Osteoblast (primary cell): ENCODE measurements around the gene EBLN1. TPM values are rescaled to one million over a fixed set of nuclear protein-coding genes. Genes with fewer than 3 reads are reported as not detected.

Source experiments
- DNase-seq: peaks from one replicate; pipeline ENCODE4 v3.0.0; 2011; ENCODE audit warnings: low spot score, mixed read lengths; ENCODE audit not compliant: insufficient read length; ENCODE audit errors: missing footprints
- H2AFZ ChIP-seq: 2 replicates; pipeline ENCODE4 v1.6.0; 2011; ENCODE audit warnings: mild to moderate bottlenecking, low read length
- H3K27ac ChIP-seq: 2 replicates; pipeline ENCODE4 v1.5.1; 2011; ENCODE audit warnings: mild to moderate bottlenecking, low read depth, low read length, moderate library complexity
- H3K27me3 ChIP-seq: 2 replicates; pipeline ENCODE4 v1.6.0; 2012; ENCODE audit warnings: mild to moderate bottlenecking, control low read depth, inconsistent platforms, low read length, moderate library complexity; ENCODE audit not compliant: insufficient read depth
- H3K36me3 ChIP-seq: 2 replicates; pipeline ENCODE4 v1.5.1; 2011; ENCODE audit warnings: mild to moderate bottlenecking, low read length, control low read depth, moderate library complexity; ENCODE audit not compliant: insufficient read depth
- H3K4me1 ChIP-seq: 2 replicates; pipeline ENCODE4 v1.5.1; 2011; ENCODE audit warnings: mild to moderate bottlenecking, low read length, control low read depth, moderate library complexity; ENCODE audit not compliant: insufficient read depth
- H3K4me2 ChIP-seq: 2 replicates; pipeline ENCODE4 v1.6.0; 2011; ENCODE audit warnings: mild to moderate bottlenecking, low read length; ENCODE audit not compliant: insufficient read depth
- H3K4me3 ChIP-seq: fragments of 200-600 bp; sonication (generic); 3 replicates; pipeline ENCODE4 v1.5.1; 2012; ENCODE audit warnings: mild to moderate bottlenecking, low read length, inconsistent platforms; ENCODE audit not compliant: insufficient read depth
- H3K79me2 ChIP-seq: 2 replicates; pipeline ENCODE4 v1.6.0; 2012; ENCODE audit warnings: mild to moderate bottlenecking, low read length, control low read depth, inconsistent platforms; ENCODE audit not compliant: insufficient read depth
- H3K9me3 ChIP-seq: 2 replicates; pipeline ENCODE4 v1.5.1; 2011; ENCODE audit warnings: low read depth, low read length, control low read depth
- H4K20me1 ChIP-seq: 2 replicates; pipeline ENCODE4 v1.6.0; 2012; ENCODE audit warnings: mild to moderate bottlenecking, low read length, control low read depth; ENCODE audit not compliant: insufficient read depth
- CTCF ChIP-seq: IDR thresholded peaks from 2 replicates; pipeline ENCODE4 v1.5.1; 2011; ENCODE audit warnings: mild to moderate bottlenecking, low read depth, low read length, moderate library complexity; ENCODE audit errors: extremely low read depth
- total RNA-seq: library from RNA; depleted of rRNA; stranded (reverse); fragments of >200 nt; gene quantifications from 2 replicates; pipeline ENCODE4 v1.2.3, GENCODE V29; 2012

EBLN1 gene
- total RNA-seq, 1 donor, result not detected

- no peak for TF ChIP-seq CTCF
- H3K27ac ChIP-seq, result peak overlapping the region; percentile 92
- peak; percentile 96 for DNase-seq
- H3K27me3 ChIP-seq, result no peaks in the 10 kb centered on the region
- H3K79me2 ChIP-seq, result peaks cover 5% of the 10 kb centered on the region
- peak overlapping the region; percentile 83 for H3K4me3 ChIP-seq
- no peaks in the 10 kb centered on the region for H3K9me3 ChIP-seq
- no peaks in the 10 kb centered on the region for H3K36me3 ChIP-seq
- peak overlapping the region; percentile 93 for H2AFZ ChIP-seq
- H3K4me2 ChIP-seq, result peak overlapping the region; percentile 97
- H3K4me1 ChIP-seq, result peaks cover 13% of the 10 kb centered on the region
- H4K20me1 ChIP-seq, result no peaks in the 10 kb centered on the region
Measured at GRCh38 chr10:22251751-22252223, 34.0 kb upstream of the EBLN1 start.

- peaks cover 5% of the 10 kb centered on the region for H3K79me2 ChIP-seq
- H2AFZ ChIP-seq, result peak overlapping the region; percentile 93
- peak overlapping the region; percentile 83 for H3K4me3 ChIP-seq
- H3K4me1 ChIP-seq, result peaks cover 20% of the 10 kb centered on the region
- H3K27me3 ChIP-seq, result no peaks in the 10 kb centered on the region
- no peaks in the 10 kb centered on the region for H3K9me3 ChIP-seq
- peak overlapping the region; percentile 92 for H3K27ac ChIP-seq
- peak; percentile 50 for DNase-seq
- no peaks in the 10 kb centered on the region for H3K36me3 ChIP-seq
- no peak for TF ChIP-seq CTCF
- peak overlapping the region; percentile 97 for H3K4me2 ChIP-seq
- H4K20me1 ChIP-seq, result no peaks in the 10 kb centered on the region
Measured at GRCh38 chr10:22250897-22251660, 33.3 kb upstream of the EBLN1 start.

GRCh38 chr10:22247636-22248035 is 29.8 kb upstream of the EBLN1 start:
- DNase-seq, result no peak
- Histone ChIP-seq H3K27ac (peak overlapping the region; percentile 81), H2AFZ (peak overlapping the region; percentile 71), H3K36me3 (no peaks in the 10 kb centered on the region), H3K79me2 (peaks cover 5% of the 10 kb centered on the region), H4K20me1 (no peaks in the 10 kb centered on the region), H3K9me3 (no peaks in the 10 kb centered on the region), H3K4me1 (peaks cover 29% of the 10 kb centered on the region), H3K4me2 (peak overlapping the region; percentile 21), H3K27me3 (no peaks in the 10 kb centered on the region), H3K4me3 (no peak overlapping the region)
- TF ChIP-seq CTCF, result no peak

- H3K4me3 ChIP-seq, result no peak overlapping the region
- H3K36me3 ChIP-seq, result no peaks in the 10 kb centered on the region
- H3K27ac ChIP-seq, result peak overlapping the region; percentile 81
Measured at GRCh38 chr10:22246680-22247391, 29.0 kb upstream of the EBLN1 start.

More at GRCh38 chr10:22246680-22247391, 29.0 kb upstream of the EBLN1 start:
- H2AFZ ChIP-seq, result peak overlapping the region; percentile 71
- no peaks in the 10 kb centered on the region for H4K20me1 ChIP-seq
- H3K9me3 ChIP-seq, result no peaks in the 10 kb centered on the region
- TF ChIP-seq CTCF, result no peak
- H3K4me1 ChIP-seq, result peaks cover 29% of the 10 kb centered on the region
- peaks cover 5% of the 10 kb centered on the region for H3K79me2 ChIP-seq
- H3K4me2 ChIP-seq, result peak overlapping the region; percentile 21
- H3K27me3 ChIP-seq, result no peaks in the 10 kb centered on the region
- peak; percentile 74 for DNase-seq
